HepG2 (cell line): Measurements from ENCODE around the gene PRM3. TPM values are rescaled to one million over a fixed set of nuclear protein-coding genes. Genes with fewer than 3 reads are reported as not detected.

Experiments used
- ATAC-seq: fragments of 200-7000 bp; cut with Tn5 transposase; 3 replicates; pipeline ENCODE4 v1.9.1; 2020; ENCODE audit warnings: mild to moderate bottlenecking, moderate library complexity
- BruUV-seq: library from RNA; stranded (reverse); fragments of 400-500 nt; replicated peaks from 2 replicates; lab custom pipeline; 2021; lab: Mats Ljungman, UMichigan
- CTCF ChIA-PET: fragments of 300-600 bp; formaldehyde crosslinking; extraction: SDS; loops from one replicate; lab custom pipeline; 2021; ENCODE audit warnings: low total read pairs, inconsistent platforms, low intra/inter-chr PET ratio; lab: Yijun Ruan, JAX
- POLR2A ChIA-PET: fragments of 350-600 bp; sonication (Branson Sonifier 250); formaldehyde crosslinking; loops from one replicate; lab custom pipeline; 2020; ENCODE audit warnings: antibody characterized with exemption, inconsistent platforms; lab: Yijun Ruan, JAX
- DNase-seq: peaks from one replicate; pipeline ENCODE4 v3.0.0-alpha.2; 2015; ENCODE audit warnings: low spot score
- FAIRE-seq: peaks from 3 replicates; lab custom pipeline; 2011; peaks lifted over from hg19 to GRCh38; lab: Jason Lieb, UNC
- H2AFZ ChIP-seq: one replicate; pipeline ENCODE4 v1.6.1; 2011; ENCODE audit warnings: low read length, inconsistent platforms
- H3K27ac ChIP-seq: fragments of 300-600 bp; 3 replicates; pipeline ENCODE4 v1.8.0; 2011; ENCODE audit warnings: mixed run types, mild to moderate bottlenecking, mixed read lengths, low read length, inconsistent platforms; ENCODE audit not compliant: insufficient read depth; ENCODE audit errors: extremely low read length
- H3K27me3 ChIP-seq, 2 experiments: fragments of 200-600 bp in 1 of 2; 2 replicates in 1 of 2; 3 replicates in 1 of 2; pipeline versions ENCODE4 v1.6.0 to v1.8.0; 2011; ENCODE audit warnings: low read length in 2 of 2, mild to moderate bottlenecking in 2 of 2, moderate library complexity in 2 of 2, inconsistent platforms in 1 of 2; ENCODE audit not compliant: insufficient read depth in 2 of 2, control insufficient read depth in 1 of 2
- H3K36me3 ChIP-seq, 2 experiments: fragments of 200-600 bp in 1 of 2; replicated peaks in 1 of 2; 2 replicates in 1 of 2; 3 replicates in 1 of 2; pipeline versions ENCODE4 v1.5.1 to v1.8.0; 2011; ENCODE audit warnings: low read length in 2 of 2, inconsistent platforms in 1 of 2; ENCODE audit not compliant: insufficient read depth in 2 of 2, control insufficient read depth in 1 of 2
- H3K4me1 ChIP-seq: 2 replicates; pipeline ENCODE4 v1.5.1; 2012; ENCODE audit warnings: low read length, inconsistent platforms; ENCODE audit not compliant: insufficient read depth
- H3K4me2 ChIP-seq: 2 replicates; pipeline ENCODE4 v1.6.0; 2011; ENCODE audit warnings: low read depth, low read length, inconsistent platforms
- H3K4me3 ChIP-seq, 3 experiments: fragments of 200-600 bp in 1 of 3; sonication (generic), shearing (Covaris generic) in 1 of 3; replicated peaks in 1 of 3; 2 replicates each; pipeline ENCODE4 v1.5.1; 2011 to 2016; ENCODE audit warnings: low read length in 3 of 3, inconsistent platforms in 2 of 3, low read depth in 2 of 3, mild to moderate bottlenecking in 2 of 3, control low read depth in 1 of 3, mixed read lengths in 1 of 3; ENCODE audit not compliant: insufficient read depth in 1 of 3
- H3K79me2 ChIP-seq: one replicate; pipeline ENCODE4 v1.6.1; 2011; ENCODE audit warnings: low read length, inconsistent platforms; ENCODE audit not compliant: insufficient read depth
- H3K9ac ChIP-seq: 2 replicates; pipeline ENCODE4 v1.6.0; 2011; ENCODE audit warnings: mild to moderate bottlenecking, low read depth, low read length, inconsistent platforms; ENCODE audit not compliant: insufficient read depth
- H3K9me3 ChIP-seq: 2 replicates; pipeline ENCODE4 v1.5.1; 2012; ENCODE audit warnings: mild to moderate bottlenecking, low read length
- H4K20me1 ChIP-seq: 2 replicates; pipeline ENCODE4 v1.6.0; 2011; ENCODE audit warnings: inconsistent platforms, mild to moderate bottlenecking, low read length, moderate library complexity; ENCODE audit not compliant: insufficient read depth
- CBFB ChIP-seq: sonication (generic); formaldehyde crosslinking; IDR thresholded peaks from 2 replicates; pipeline ENCODE4 v1.4.0; 2020; ENCODE audit warnings: missing genetic modification reagents
- HDAC2 ChIP-seq: sonication (generic); formaldehyde crosslinking; IDR thresholded peaks from 2 replicates; pipeline ENCODE4 v1.4.0; 2020; ENCODE audit warnings: missing genetic modification reagents
- HMGA1 ChIP-seq: sonication (generic); formaldehyde crosslinking; conservative IDR thresholded peaks from 2 replicates; pipeline ENCODE4 v1.4.0; 2020; ENCODE audit warnings: missing genetic modification reagents
- PHF21A ChIP-seq: sonication (generic); formaldehyde crosslinking; IDR thresholded peaks from 2 replicates; pipeline ENCODE4 v1.5.0; 2020; ENCODE audit warnings: mild to moderate bottlenecking, missing genetic modification reagents
- SALL1 ChIP-seq: sonication (generic); formaldehyde crosslinking; IDR thresholded peaks from 2 replicates; pipeline ENCODE4 v1.8.0; 2022; ENCODE audit warnings: mild to moderate bottlenecking, missing genetic modification reagents
- TCF7 ChIP-seq: sonication (generic); IDR thresholded peaks from 2 replicates; pipeline ENCODE4 v1.6.1; 2016; ENCODE audit warnings: antibody characterized with exemption, low read depth
- ZBTB7A ChIP-seq: sonication (generic); formaldehyde crosslinking; IDR thresholded peaks from 2 replicates; pipeline ENCODE4 v1.8.0; 2022; ENCODE audit warnings: mild to moderate bottlenecking, missing genetic modification reagents
- ZNF660 ChIP-seq: sonication (generic); formaldehyde crosslinking; IDR thresholded peaks from 2 replicates; pipeline ENCODE4 v1.5.1; 2020; ENCODE audit warnings: mild to moderate bottlenecking, low read depth, missing genetic modification reagents, borderline replicate concordance
- ZNF713 ChIP-seq: sonication (generic); formaldehyde crosslinking; IDR thresholded peaks from 2 replicates; pipeline ENCODE4 v1.4.0; 2020; ENCODE audit warnings: mild to moderate bottlenecking, missing genetic modification reagents
- WGBS: methylation state at CpG from one replicate; pipeline ENCODE4 v1.1.6; 2017; ENCODE audit warnings: low lambda C conversion rate; 5-methylcytosine and 5-hydroxymethylcytosine counted together
- in situ Hi-C: cut with HindIII; loops from 2 replicates; pipeline ENCODE4 v1.10.0; 2017; ENCODE audit warnings: low pct_unique_long_range_greater_than_20kb; ENCODE audit not compliant: extremely low pct_ligation_motif_present
- intact Hi-C: fragments of 100-400 bp; cut with micrococcal nuclease; formaldehyde crosslinking; loops from one replicate; pipeline ENCODE4 v1.10.0; 2022; ENCODE audit not compliant: unreplicated experiment
- polyA plus RNA-seq, 8 experiments: library from polyadenylated mRNA; depleted of rRNA in 3 of 8; stranded (reverse) in 7 of 8; unstranded in 1 of 8; fragments of >200 nt; fragmentation: Illumina TruSeq in 4 of 8; extraction: Trizol in 4 of 8; gene quantifications; 2 replicates each; pipeline versions ENCODE4 v1.2.1 to v1.2.3, GENCODE V29; 2011 to 2016; ENCODE audit warnings: low read depth in 4 of 8, missing spikeins in 1 of 8, mixed read lengths in 1 of 8; ENCODE audit not compliant: insufficient read depth in 1 of 8
- total RNA-seq, 5 experiments: library from RNA; depleted of rRNA; stranded (reverse); fragments of >200 nt; fragmentation: Illumina TruSeq; extraction: Trizol; gene quantifications; 2 replicates each; pipeline ENCODE4 v1.2.3, GENCODE V29; 2016; ENCODE audit warnings: low read depth in 1 of 5
- TF ChIP-seq, protein P1 (sequence below): sonication (generic); formaldehyde crosslinking; conservative IDR thresholded peaks from 2 replicates; pipeline ENCODE4 v1.4.0; 2020; ENCODE audit warnings: missing genetic modification reagents
- TF ChIP-seq, protein P2 (sequence below): sonication (generic); formaldehyde crosslinking; IDR thresholded peaks from 2 replicates; pipeline ENCODE4 v1.4.0; 2020; ENCODE audit warnings: missing genetic modification reagents
- TF ChIP-seq, protein P3 (sequence below): sonication (generic); formaldehyde crosslinking; IDR thresholded peaks from 2 replicates; pipeline ENCODE4 v1.4.0; 2020; ENCODE audit warnings: missing genetic modification reagents, mild to moderate bottlenecking, borderline replicate concordance
- TF ChIP-seq, protein P4 (sequence below): sonication (generic); formaldehyde crosslinking; IDR thresholded peaks from 2 replicates; pipeline ENCODE4 v1.4.0; 2020; ENCODE audit warnings: missing genetic modification reagents

The PRM3 gene
- total and polyA plus RNA-seq, 2 of the 13 experiments (the other 11 are each of a cell fraction or from before 2014, with no cell fraction given), result not detected

- TF ChIP-seq, protein P1, sequence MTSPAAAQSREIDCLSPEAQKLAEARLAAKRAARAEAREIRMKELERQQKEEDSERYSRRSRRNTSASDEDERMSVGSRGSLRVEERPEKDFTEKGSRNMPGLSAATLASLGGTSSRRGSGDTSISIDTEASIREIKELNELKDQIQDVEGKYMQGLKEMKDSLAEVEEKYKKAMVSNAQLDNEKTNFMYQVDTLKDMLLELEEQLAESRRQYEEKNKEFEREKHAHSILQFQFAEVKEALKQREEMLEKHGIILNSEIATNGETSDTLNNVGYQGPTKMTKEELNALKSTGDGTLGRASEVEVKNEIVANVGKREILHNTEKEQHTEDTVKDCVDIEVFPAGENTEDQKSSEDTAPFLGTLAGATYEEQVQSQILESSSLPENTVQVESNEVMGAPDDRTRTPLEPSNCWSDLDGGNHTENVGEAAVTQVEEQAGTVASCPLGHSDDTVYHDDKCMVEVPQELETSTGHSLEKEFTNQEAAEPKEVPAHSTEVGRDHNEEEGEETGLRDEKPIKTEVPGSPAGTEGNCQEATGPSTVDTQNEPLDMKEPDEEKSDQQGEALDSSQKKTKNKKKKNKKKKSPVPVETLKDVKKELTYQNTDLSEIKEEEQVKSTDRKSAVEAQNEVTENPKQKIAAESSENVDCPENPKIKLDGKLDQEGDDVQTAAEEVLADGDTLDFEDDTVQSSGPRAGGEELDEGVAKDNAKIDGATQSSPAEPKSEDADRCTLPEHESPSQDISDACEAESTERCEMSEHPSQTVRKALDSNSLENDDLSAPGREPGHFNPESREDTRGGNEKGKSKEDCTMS (CRISPR knock-in tag), result no peak
- no peak for TF ChIP-seq ZBTB7A (CRISPR knock-in tag)
- TF ChIP-seq, protein P2, sequence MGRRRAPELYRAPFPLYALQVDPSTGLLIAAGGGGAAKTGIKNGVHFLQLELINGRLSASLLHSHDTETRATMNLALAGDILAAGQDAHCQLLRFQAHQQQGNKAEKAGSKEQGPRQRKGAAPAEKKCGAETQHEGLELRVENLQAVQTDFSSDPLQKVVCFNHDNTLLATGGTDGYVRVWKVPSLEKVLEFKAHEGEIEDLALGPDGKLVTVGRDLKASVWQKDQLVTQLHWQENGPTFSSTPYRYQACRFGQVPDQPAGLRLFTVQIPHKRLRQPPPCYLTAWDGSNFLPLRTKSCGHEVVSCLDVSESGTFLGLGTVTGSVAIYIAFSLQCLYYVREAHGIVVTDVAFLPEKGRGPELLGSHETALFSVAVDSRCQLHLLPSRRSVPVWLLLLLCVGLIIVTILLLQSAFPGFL (CRISPR knock-in tag), result no peak
- TF ChIP-seq TCF7, result no peak
- TF ChIP-seq ZNF660 (CRISPR knock-in tag), result no peak
- TF ChIP-seq CBFB (CRISPR knock-in tag), result 0 out of 2 replicates have a peak, but pooled peaks have one; percentile 20
- TF ChIP-seq, all 625 proteins: peak for 13
Observed at GRCh38 chr16:11236461-11237254, 36.8 kb downstream of the PRM3 start (continued).

- no peaks in the 10 kb centered on the region for H3K36me3 ChIP-seq
- H3K27me3 ChIP-seq, result peaks cover 1 to 21% of the 10 kb centered on the region in 2 experiments; a peak in 3 of 5 replicates
- FAIRE-seq (peak; percentile 63), ATAC-seq (peak; percentile 76), DNase-seq (peak; percentile 81)
- no peak overlapping the region for H3K9ac ChIP-seq
- no peaks in the 10 kb centered on the region for H4K20me1 ChIP-seq
- no peak overlapping the region for H2AFZ ChIP-seq
- WGBS, result 6% methylated on average over 5 of the region's 5 CpGs
- intact Hi-C loops (no loop called here), in situ Hi-C loops (no loop called here)
- POLR2A ChIA-PET, result interaction anchor here (0.6 to 2.7 kb wide), 6 partner anchors 14 to 61 kb away, joined by 3 to 20 read pairs (median 4); partner anchors contain the start of gene SOCS1
- peaks cover 38% of the 10 kb centered on the region for H3K4me1 ChIP-seq
- peak overlapping the region; percentile 1; the same call in 1 of the 2 replicates for H3K4me2 ChIP-seq
- no peaks in the 10 kb centered on the region for H3K9me3 ChIP-seq
- CTCF ChIA-PET, result no interaction called here
- no peaks in the 10 kb centered on the region for H3K79me2 ChIP-seq
- no TSS peak for BruUV-seq
- no peak overlapping the region for H3K4me3 ChIP-seq
- no peak overlapping the region for H3K27ac ChIP-seq
- TF ChIP-seq, protein P3, sequence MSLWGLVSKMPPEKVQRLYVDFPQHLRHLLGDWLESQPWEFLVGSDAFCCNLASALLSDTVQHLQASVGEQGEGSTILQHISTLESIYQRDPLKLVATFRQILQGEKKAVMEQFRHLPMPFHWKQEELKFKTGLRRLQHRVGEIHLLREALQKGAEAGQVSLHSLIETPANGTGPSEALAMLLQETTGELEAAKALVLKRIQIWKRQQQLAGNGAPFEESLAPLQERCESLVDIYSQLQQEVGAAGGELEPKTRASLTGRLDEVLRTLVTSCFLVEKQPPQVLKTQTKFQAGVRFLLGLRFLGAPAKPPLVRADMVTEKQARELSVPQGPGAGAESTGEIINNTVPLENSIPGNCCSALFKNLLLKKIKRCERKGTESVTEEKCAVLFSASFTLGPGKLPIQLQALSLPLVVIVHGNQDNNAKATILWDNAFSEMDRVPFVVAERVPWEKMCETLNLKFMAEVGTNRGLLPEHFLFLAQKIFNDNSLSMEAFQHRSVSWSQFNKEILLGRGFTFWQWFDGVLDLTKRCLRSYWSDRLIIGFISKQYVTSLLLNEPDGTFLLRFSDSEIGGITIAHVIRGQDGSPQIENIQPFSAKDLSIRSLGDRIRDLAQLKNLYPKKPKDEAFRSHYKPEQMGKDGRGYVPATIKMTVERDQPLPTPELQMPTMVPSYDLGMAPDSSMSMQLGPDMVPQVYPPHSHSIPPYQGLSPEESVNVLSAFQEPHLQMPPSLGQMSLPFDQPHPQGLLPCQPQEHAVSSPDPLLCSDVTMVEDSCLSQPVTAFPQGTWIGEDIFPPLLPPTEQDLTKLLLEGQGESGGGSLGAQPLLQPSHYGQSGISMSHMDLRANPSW, result no peak
- peak; percentile 67 for TF ChIP-seq SALL1 (CRISPR knock-in tag)
- 0 out of 2 replicates have a peak, but pooled peaks have one; percentile 47 for TF ChIP-seq PHF21A (CRISPR knock-in tag)
- TF ChIP-seq, protein P4, sequence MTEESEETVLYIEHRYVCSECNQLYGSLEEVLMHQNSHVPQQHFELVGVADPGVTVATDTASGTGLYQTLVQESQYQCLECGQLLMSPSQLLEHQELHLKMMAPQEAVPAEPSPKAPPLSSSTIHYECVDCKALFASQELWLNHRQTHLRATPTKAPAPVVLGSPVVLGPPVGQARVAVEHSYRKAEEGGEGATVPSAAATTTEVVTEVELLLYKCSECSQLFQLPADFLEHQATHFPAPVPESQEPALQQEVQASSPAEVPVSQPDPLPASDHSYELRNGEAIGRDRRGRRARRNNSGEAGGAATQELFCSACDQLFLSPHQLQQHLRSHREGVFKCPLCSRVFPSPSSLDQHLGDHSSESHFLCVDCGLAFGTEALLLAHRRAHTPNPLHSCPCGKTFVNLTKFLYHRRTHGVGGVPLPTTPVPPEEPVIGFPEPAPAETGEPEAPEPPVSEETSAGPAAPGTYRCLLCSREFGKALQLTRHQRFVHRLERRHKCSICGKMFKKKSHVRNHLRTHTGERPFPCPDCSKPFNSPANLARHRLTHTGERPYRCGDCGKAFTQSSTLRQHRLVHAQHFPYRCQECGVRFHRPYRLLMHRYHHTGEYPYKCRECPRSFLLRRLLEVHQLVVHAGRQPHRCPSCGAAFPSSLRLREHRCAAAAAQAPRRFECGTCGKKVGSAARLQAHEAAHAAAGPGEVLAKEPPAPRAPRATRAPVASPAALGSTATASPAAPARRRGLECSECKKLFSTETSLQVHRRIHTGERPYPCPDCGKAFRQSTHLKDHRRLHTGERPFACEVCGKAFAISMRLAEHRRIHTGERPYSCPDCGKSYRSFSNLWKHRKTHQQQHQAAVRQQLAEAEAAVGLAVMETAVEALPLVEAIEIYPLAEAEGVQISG (CRISPR knock-in tag), result no peak
- no peak for TF ChIP-seq HMGA1
- TF ChIP-seq HDAC2 (CRISPR knock-in tag), result 0 out of 2 replicates have a peak, but pooled peaks have one; percentile 33
- TF ChIP-seq ZNF713 (CRISPR knock-in tag), result no peak
Observed at GRCh38 chr16:11235703-11235991, 37.8 kb downstream of the PRM3 start.
